Measurements from ENCODE around the gene OAT.
A peak's percentile ranks its signal among the peaks of the same experiment; 100 is the strongest.
"Not testable (repeated sequence)": the region's sequence is repeated elsewhere in the genome, so short reads cannot be mapped to it uniquely, and the experiment has no call there.

The OAT gene

DNA sequence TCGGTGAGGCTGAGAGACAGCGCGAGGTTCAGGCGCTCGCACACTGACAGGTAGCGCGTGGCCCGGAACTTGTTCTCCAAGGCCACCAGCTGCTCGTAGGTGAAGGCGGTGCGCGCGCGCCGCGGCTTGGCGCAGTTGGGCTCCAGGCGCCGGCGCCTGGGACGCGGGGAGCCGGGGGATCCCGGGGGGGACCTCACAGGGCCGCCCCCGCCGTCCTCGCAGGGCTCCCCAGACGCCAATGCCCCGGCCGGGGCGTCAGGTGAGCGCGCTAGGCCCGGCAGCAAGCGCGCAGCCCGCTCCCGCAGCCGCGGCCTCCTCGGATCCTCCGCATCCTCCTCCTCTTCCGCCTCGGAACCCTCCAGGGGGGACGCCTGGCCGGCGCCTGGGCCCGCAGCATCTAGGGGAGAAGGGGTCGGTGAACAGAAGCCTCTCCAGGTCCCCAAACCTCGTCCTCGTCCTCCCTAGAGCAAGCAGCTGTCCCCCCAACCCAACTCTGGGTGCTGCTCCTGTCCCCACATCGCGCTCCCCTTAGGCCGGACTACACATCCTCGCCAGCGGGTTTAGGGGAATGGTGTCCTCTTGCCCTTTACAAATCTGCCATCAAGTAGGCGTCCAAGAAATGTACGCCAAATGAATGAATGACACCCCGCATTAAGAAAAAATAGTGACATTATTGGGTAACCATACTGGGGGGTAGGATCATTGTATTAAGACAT is 29.2 kb upstream of the OAT start:
- no peaks in the 10 kb centered on the region for H3K9me3 ChIP-seq (ENCODE audit: control insufficient read depth, low read length)
- no peak overlapping the region for H2BK15ac ChIP-seq (ENCODE audit: low read depth, poor library complexity, severe bottlenecking)
- no peaks in the 10 kb centered on the region for H3K79me1 ChIP-seq (replicated peaks; ENCODE audit: low read length, poor library complexity, severe bottlenecking)
- H3K23ac ChIP-seq (ENCODE audit: low read length in 2 of 2): no peak overlapping the region
- H4K91ac ChIP-seq (ENCODE audit: low read length): no peak overlapping the region
- H3K14ac ChIP-seq (ENCODE audit: low read length in 2 of 2): no peak overlapping the region
- DNase-seq: no peak
- H2BK120ac ChIP-seq (ENCODE audit: low read depth, low read length): no peak overlapping the region
- H3K4me2 ChIP-seq (ENCODE audit: low read length, poor library complexity, severe bottlenecking): peak overlapping the region; percentile 9
- peak overlapping the region in 1 of 2 experiments; percentile 33 for H3K4me3 ChIP-seq (ENCODE audit: insufficient read depth in 1 of 2, low read depth in 1 of 2, low read length in 2 of 2)
- H2AFZ ChIP-seq (ENCODE audit: low read depth, low read length): no peak overlapping the region
- WGBS: 3% methylated on average over 46 of the region's 60 CpGs
- H3K4me1 ChIP-seq (ENCODE audit: control insufficient read depth, insufficient read depth, low read depth, low read length): peaks cover 27% of the 10 kb centered on the region
- no peak overlapping the region for H3K9ac ChIP-seq (ENCODE audit: low read length)
- no peak overlapping the region for H2BK5ac ChIP-seq (ENCODE audit: low read depth, low read length, poor library complexity, severe bottlenecking)
- H2BK12ac ChIP-seq (ENCODE audit: low read length in 2 of 2): no peak overlapping the region
- H3K36me3 ChIP-seq (ENCODE audit: control insufficient read depth in 1 of 2, insufficient read depth in 2 of 2, low read depth in 1 of 2, low read length in 2 of 2): no peaks in the 10 kb centered on the region
- H2AK5ac ChIP-seq (ENCODE audit: low read length, severe bottlenecking): no peak overlapping the region
- no peak overlapping the region for H4K8ac ChIP-seq (ENCODE audit: low read length)
- no peak overlapping the region for H3K27ac ChIP-seq (ENCODE audit: low read length, poor library complexity, severe bottlenecking)
- no peak overlapping the region for H3K4ac ChIP-seq (ENCODE audit: low read depth in 1 of 2, low read length in 2 of 2)
- H3K18ac ChIP-seq (ENCODE audit: low read depth in 1 of 2, low read length in 2 of 2): no peak overlapping the region
- peaks cover 85 to 91% of the 10 kb centered on the region in 2 experiments for H3K27me3 ChIP-seq (ENCODE audit: control insufficient read depth in 1 of 2, insufficient read depth in 1 of 2, low read length in 2 of 2)

DNA sequence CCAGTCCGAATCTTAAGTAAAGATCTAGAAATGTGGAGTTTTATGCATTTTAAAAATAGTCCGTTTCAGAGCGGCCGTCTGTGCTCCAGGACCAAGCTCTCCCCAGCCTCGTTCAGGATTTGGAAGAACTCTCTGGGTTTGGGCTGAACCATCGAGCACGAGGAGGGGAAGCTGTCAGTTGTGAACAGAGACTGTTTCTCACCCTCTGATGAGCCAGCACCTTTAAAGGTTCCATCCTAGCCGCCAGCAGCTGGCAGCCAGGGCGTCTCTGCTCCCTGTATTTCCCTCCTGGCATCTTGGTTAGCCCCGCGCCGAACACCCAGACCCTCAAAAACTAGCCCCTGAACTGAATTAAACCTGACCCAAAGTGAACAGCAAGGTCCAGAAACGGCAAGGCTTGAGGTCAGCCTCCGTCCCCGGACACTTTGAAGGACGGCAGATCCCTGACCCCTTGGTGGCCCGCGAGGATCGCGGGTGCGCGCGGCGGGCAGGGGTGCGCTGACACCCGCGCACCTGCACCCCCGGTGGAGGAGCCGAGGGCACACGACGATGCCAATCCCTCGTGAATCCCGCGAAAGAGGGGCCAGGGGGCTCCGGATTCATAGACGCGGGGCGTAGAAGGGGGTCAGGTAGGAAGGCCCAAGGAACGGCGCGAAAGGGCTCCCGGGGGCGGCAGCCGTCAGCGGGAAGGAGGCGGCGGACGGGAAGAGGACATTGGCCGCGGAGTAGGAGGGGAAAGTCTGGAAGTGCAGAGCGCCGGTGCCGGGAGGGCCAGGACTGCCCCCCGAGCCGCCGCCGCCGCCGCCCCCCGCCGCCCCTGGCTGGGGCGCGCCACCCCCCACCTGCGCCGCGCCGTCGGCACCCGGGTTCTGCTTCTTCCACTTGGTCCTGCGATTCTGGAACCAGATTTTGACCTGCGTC is 28.4 kb upstream of the OAT start:
- Histone ChIP-seq H2BK120ac (ENCODE audit: low read depth, low read length) (no peak overlapping the region), H3K14ac (ENCODE audit: low read length in 2 of 2) (no peak overlapping the region), H3K23ac (ENCODE audit: low read length in 2 of 2) (no peak overlapping the region), H3K4me2 (ENCODE audit: low read length, poor library complexity, severe bottlenecking) (peak overlapping the region; percentile 9), H3K4me3 (ENCODE audit: insufficient read depth in 1 of 2, low read depth in 1 of 2, low read length in 2 of 2) (peak overlapping the region in 1 of 2 experiments; percentile 33), H2BK12ac (ENCODE audit: low read length in 2 of 2) (no peak overlapping the region), H3K27ac (ENCODE audit: low read length, poor library complexity, severe bottlenecking) (no peak overlapping the region), H2BK15ac (ENCODE audit: low read depth, poor library complexity, severe bottlenecking) (no peak overlapping the region), H3K9me3 (ENCODE audit: control insufficient read depth, low read length) (no peaks in the 10 kb centered on the region), H2BK5ac (ENCODE audit: low read depth, low read length, poor library complexity, severe bottlenecking) (no peak overlapping the region), H4K91ac (ENCODE audit: low read length) (no peak overlapping the region), H4K8ac (ENCODE audit: low read length) (no peak overlapping the region), H3K27me3 (ENCODE audit: control insufficient read depth in 1 of 2, insufficient read depth in 1 of 2, low read length in 2 of 2) (peaks cover 77 to 84% of the 10 kb centered on the region in 2 experiments), H3K79me1 (replicated peaks; ENCODE audit: low read length, poor library complexity, severe bottlenecking) (no peaks in the 10 kb centered on the region), H3K4ac (ENCODE audit: low read depth in 1 of 2, low read length in 2 of 2) (no peak overlapping the region), H2AK5ac (ENCODE audit: low read length, severe bottlenecking) (no peak overlapping the region), H3K36me3 (ENCODE audit: control insufficient read depth in 1 of 2, insufficient read depth in 2 of 2, low read depth in 1 of 2, low read length in 2 of 2) (no peaks in the 10 kb centered on the region), H2AFZ (ENCODE audit: low read depth, low read length) (no peak overlapping the region), H3K4me1 (ENCODE audit: control insufficient read depth, insufficient read depth, low read depth, low read length) (peaks cover 27% of the 10 kb centered on the region), H3K9ac (ENCODE audit: low read length) (no peak overlapping the region), H3K18ac (ENCODE audit: low read depth in 1 of 2, low read length in 2 of 2) (no peak overlapping the region)
- 21% methylated on average over 52 of the region's 71 CpGs for WGBS
- DNase-seq: no peak

DNA sequence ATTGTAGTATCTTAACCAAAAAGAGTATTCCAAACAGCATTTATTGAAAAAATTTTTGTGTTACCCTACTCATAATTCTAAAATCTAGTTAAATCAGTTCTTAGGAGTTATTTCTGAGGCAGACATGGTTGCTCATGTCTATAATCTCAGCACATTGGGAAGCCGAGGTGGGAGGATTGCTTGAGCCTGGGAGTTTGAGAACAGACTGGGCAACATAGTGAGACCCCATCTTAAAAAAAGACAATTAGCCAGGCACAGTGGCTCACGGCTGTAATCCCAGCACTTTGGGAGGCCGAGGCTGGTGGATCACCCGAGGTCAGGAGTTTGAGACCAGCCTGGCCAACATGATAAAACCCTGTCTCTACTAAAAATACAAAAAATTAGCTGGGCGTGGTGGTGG is 23.0 kb upstream of the OAT start:
- not testable (repeated sequence) for H3K14ac ChIP-seq (ENCODE audit: low read length in 2 of 2); H2BK12ac ChIP-seq (ENCODE audit: low read length in 2 of 2); H3K4me1 ChIP-seq (ENCODE audit: control insufficient read depth, insufficient read depth, low read depth, low read length); H2BK15ac ChIP-seq (ENCODE audit: low read depth, poor library complexity, severe bottlenecking); H2AFZ ChIP-seq (ENCODE audit: low read depth, low read length); H3K36me3 ChIP-seq (ENCODE audit: control insufficient read depth in 1 of 2, insufficient read depth in 2 of 2, low read depth in 1 of 2, low read length in 2 of 2); H3K9ac ChIP-seq (ENCODE audit: low read length); H2AK5ac ChIP-seq (ENCODE audit: low read length, severe bottlenecking); DNase-seq; H3K4me2 ChIP-seq (ENCODE audit: low read length, poor library complexity, severe bottlenecking); H3K79me1 ChIP-seq (replicated peaks; ENCODE audit: low read length, poor library complexity, severe bottlenecking); H3K4ac ChIP-seq (ENCODE audit: low read depth in 1 of 2, low read length in 2 of 2); H4K91ac ChIP-seq (ENCODE audit: low read length); H3K4me3 ChIP-seq (ENCODE audit: insufficient read depth in 1 of 2, low read depth in 1 of 2, low read length in 2 of 2); H3K23ac ChIP-seq (ENCODE audit: low read length in 2 of 2); H2BK5ac ChIP-seq (ENCODE audit: low read depth, low read length, poor library complexity, severe bottlenecking); H3K18ac ChIP-seq (ENCODE audit: low read depth in 1 of 2, low read length in 2 of 2); H2BK120ac ChIP-seq (ENCODE audit: low read depth, low read length); H3K27ac ChIP-seq (ENCODE audit: low read length, poor library complexity, severe bottlenecking); H3K9me3 ChIP-seq (ENCODE audit: control insufficient read depth, low read length); H4K8ac ChIP-seq (ENCODE audit: low read length)
- peaks cover 27 to 38% of the 10 kb centered on the region in 2 experiments for H3K27me3 ChIP-seq (ENCODE audit: control insufficient read depth in 1 of 2, insufficient read depth in 1 of 2, low read length in 2 of 2)
- WGBS: 76% methylated on average over 5 of the region's 5 CpGs

DNA sequence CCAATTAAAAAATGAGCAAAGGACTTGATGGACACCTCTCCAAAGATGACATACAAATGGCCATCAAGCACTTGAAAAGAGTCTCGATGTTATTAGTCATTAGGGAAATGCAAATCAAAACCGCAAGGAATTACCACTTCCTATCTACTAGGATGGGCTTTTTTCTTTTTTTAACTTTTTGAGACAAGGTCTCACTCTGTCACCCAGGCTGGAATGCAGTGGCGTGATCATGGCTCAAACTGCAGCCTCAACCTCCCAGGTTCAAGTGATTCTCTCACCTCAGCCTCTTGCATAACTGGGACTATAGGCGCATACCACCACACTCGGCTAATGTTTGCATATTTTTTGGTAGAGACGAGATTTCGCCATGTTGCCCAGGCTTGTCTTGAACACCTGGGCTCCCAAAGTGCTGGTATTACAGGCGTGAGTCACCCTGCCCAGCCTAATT is 17.5 kb upstream of the OAT start:
- H3K9ac ChIP-seq (ENCODE audit: low read length): no peak overlapping the region
- no peak overlapping the region for H2BK12ac ChIP-seq (ENCODE audit: low read length in 2 of 2)
- no peak overlapping the region for H3K4ac ChIP-seq (ENCODE audit: low read depth in 1 of 2, low read length in 2 of 2)
- no peak overlapping the region for H3K27ac ChIP-seq (ENCODE audit: low read length, poor library complexity, severe bottlenecking)
- H3K18ac ChIP-seq (ENCODE audit: low read depth in 1 of 2, low read length in 2 of 2): no peak overlapping the region
- H4K8ac ChIP-seq (ENCODE audit: low read length): no peak overlapping the region
- H3K4me3 ChIP-seq (ENCODE audit: insufficient read depth in 1 of 2, low read depth in 1 of 2, low read length in 2 of 2): no peak overlapping the region
- no peak overlapping the region for H2AFZ ChIP-seq (ENCODE audit: low read depth, low read length)
- peaks cover 0 to 15% of the 10 kb centered on the region in 2 experiments for H3K27me3 ChIP-seq (ENCODE audit: control insufficient read depth in 1 of 2, insufficient read depth in 1 of 2, low read length in 2 of 2)
- H3K36me3 ChIP-seq (ENCODE audit: control insufficient read depth in 1 of 2, insufficient read depth in 2 of 2, low read depth in 1 of 2, low read length in 2 of 2): no peaks in the 10 kb centered on the region
- H4K91ac ChIP-seq (ENCODE audit: low read length): no peak overlapping the region
- no peak overlapping the region for H3K14ac ChIP-seq (ENCODE audit: low read length in 2 of 2)
- peak; percentile 19 for DNase-seq
- 74% methylated on average over 8 of the region's 8 CpGs for WGBS
- H3K9me3 ChIP-seq (ENCODE audit: control insufficient read depth, low read length): no peaks in the 10 kb centered on the region
- H2BK120ac ChIP-seq (ENCODE audit: low read depth, low read length): no peak overlapping the region
- no peaks in the 10 kb centered on the region for H3K4me1 ChIP-seq (ENCODE audit: control insufficient read depth, insufficient read depth, low read depth, low read length)
- H2BK15ac ChIP-seq (ENCODE audit: low read depth, poor library complexity, severe bottlenecking): no peak overlapping the region
- no peak overlapping the region for H3K4me2 ChIP-seq (ENCODE audit: low read length, poor library complexity, severe bottlenecking)
- H3K23ac ChIP-seq (ENCODE audit: low read length in 2 of 2): no peak overlapping the region
- H2BK5ac ChIP-seq (ENCODE audit: low read depth, low read length, poor library complexity, severe bottlenecking): no peak overlapping the region
- no peaks in the 10 kb centered on the region for H3K79me1 ChIP-seq (replicated peaks; ENCODE audit: low read length, poor library complexity, severe bottlenecking)
- no peak overlapping the region for H2AK5ac ChIP-seq (ENCODE audit: low read length, severe bottlenecking)

Data from mesenchymal stem cell (in vitro differentiated cells and primary cell).